HepG2 (cell line): ENCODE measurements around the gene NCKAP1.

ENCODE experiments used
- CTCF ChIP-seq: sonication (generic); formaldehyde crosslinking; IDR thresholded peaks from 2 replicates; pipeline ENCODE4 v1.5.0; 2020; ENCODE audit warnings: mild to moderate bottlenecking, missing genetic modification reagents, moderate library complexity
- ELF1 ChIP-seq: sonication (generic); formaldehyde crosslinking; IDR thresholded peaks from 2 replicates; pipeline ENCODE4 v1.4.0; 2020; ENCODE audit warnings: missing genetic modification reagents
- FOSL2 ChIP-seq: sonication (generic); formaldehyde crosslinking; IDR thresholded peaks from 2 replicates; pipeline ENCODE4 v1.4.0; 2020; ENCODE audit warnings: missing genetic modification reagents
- REST ChIP-seq, 2 experiments: IDR thresholded peaks; 2 replicates each; pipeline ENCODE4 v1.6.1; 2011 to 2012; ENCODE audit warnings: low read length in 2 of 2, borderline replicate concordance in 1 of 2, low read depth in 1 of 2, mild to moderate bottlenecking in 1 of 2, moderate library complexity in 1 of 2
- RXRA ChIP-seq: sonication (generic); formaldehyde crosslinking; IDR thresholded peaks from 2 replicates; pipeline ENCODE4 v1.5.1; 2020; ENCODE audit warnings: missing genetic modification reagents
- SP1 ChIP-seq, 2 experiments: fragments of 450-650 bp in 1 of 2; sonication (generic) in 1 of 2; formaldehyde crosslinking in 1 of 2; IDR thresholded peaks; 2 replicates each; pipeline versions ENCODE4 v1.4.0 to v1.6.1; 2016 to 2020; ENCODE audit warnings: missing genetic modification reagents in 1 of 2
- ZBTB40 ChIP-seq, 2 experiments: fragments of 450-650 bp in 1 of 2; sonication (generic) in 1 of 2; formaldehyde crosslinking in 1 of 2; IDR thresholded peaks; 2 replicates each; pipeline versions ENCODE4 v1.6.1 to v1.8.0; 2016 to 2022; ENCODE audit warnings: antibody characterized with exemption in 1 of 2, mild to moderate bottlenecking in 1 of 2, missing genetic modification reagents in 1 of 2
- ZNF282 ChIP-seq: fragments of 450-650 bp; IDR thresholded peaks from 2 replicates; pipeline ENCODE4 v1.6.1; 2018; ENCODE audit not compliant: partially characterized antibody
- ZNF337 ChIP-seq: sonication (generic); formaldehyde crosslinking; IDR thresholded peaks from 2 replicates; pipeline ENCODE4 v1.5.1; 2020; ENCODE audit warnings: missing genetic modification reagents, low read depth, mild to moderate bottlenecking, borderline replicate concordance
- ZNF552 ChIP-seq: sonication (generic); formaldehyde crosslinking; IDR thresholded peaks from 2 replicates; pipeline ENCODE4 v1.9.0; 2022; ENCODE audit warnings: missing genetic modification reagents, mild to moderate bottlenecking, borderline replicate concordance
- ZNF564 ChIP-seq: sonication (generic); formaldehyde crosslinking; IDR thresholded peaks from 2 replicates; pipeline ENCODE4 v1.8.1; 2023; ENCODE audit warnings: mild to moderate bottlenecking, missing genetic modification reagents
- ZNF878 ChIP-seq: sonication (generic); formaldehyde crosslinking; IDR thresholded peaks from 2 replicates; pipeline ENCODE4 v1.8.1; 2023; ENCODE audit warnings: mild to moderate bottlenecking, missing genetic modification reagents, moderate library complexity

- TF ChIP-seq ZBTB40 (IDR thresholded peaks at IDR 0.05) = no peak
- no peak for TF ChIP-seq ZBTB40 (CRISPR knock-in tag; IDR thresholded peaks at IDR 0.05)
- TF ChIP-seq RXRA (CRISPR knock-in tag) = no peak
- TF ChIP-seq ELF1 (CRISPR knock-in tag) = no peak
- TF ChIP-seq ZNF282 = no peak
- no peak for TF ChIP-seq ZNF337
- TF ChIP-seq SP1 (IDR thresholded peaks at IDR 0.05) = no peak
- no peak for TF ChIP-seq SP1 (CRISPR knock-in tag; IDR thresholded peaks at IDR 0.05)
- no peak for TF ChIP-seq FOSL2 (CRISPR knock-in tag)
- no peak for TF ChIP-seq CTCF (CRISPR knock-in tag)
- no peak for TF ChIP-seq ZNF564
- TF ChIP-seq ZNF552 (CRISPR knock-in tag) = no peak
- TF ChIP-seq ZNF878 (CRISPR knock-in tag) = no peak
- no peak for TF ChIP-seq REST (IDR thresholded peaks at IDR 0.05; ENCODE audit: borderline replicate concordance in 1 of 2, low read depth in 1 of 2, low read length in 2 of 2)
Measured at GRCh38 chr2:183063083-183063482, 24.8 kb upstream of the NCKAP1 start.
